H1 (cell line): ENCODE measurements around the gene TPSD1. TPM values are rescaled to one million over a fixed set of nuclear protein-coding genes. Genes with fewer than 3 reads are reported as not detected.

ENCODE experiments used
- CTCF ChIA-PET: fragments of 300-600 bp; sonication (Branson Sonifier 250); formaldehyde crosslinking; loops from one replicate; lab custom pipeline; 2021; ENCODE audit not compliant: partially characterized antibody; lab: Charles Lee
- POLR2A ChIA-PET: fragments of 300-600 bp; sonication (Branson Sonifier 250); formaldehyde crosslinking; loops from one replicate; lab custom pipeline; 2021; ENCODE audit warnings: inconsistent platforms; ENCODE audit not compliant: partially characterized antibody; lab: Charles Lee
- DNase-seq, 2 experiments: peaks; one replicate each; pipeline versions ENCODE4 v3.0.0 to v3.0.0-alpha.2; 2010 to 2022; ENCODE audit warnings: low spot score in 2 of 2, low read depth in 1 of 2, mixed read lengths in 1 of 2
- FAIRE-seq: peaks from 2 replicates; lab custom pipeline; 2011; peaks lifted over from hg19 to GRCh38; lab: Jason Lieb, UNC
- H2AFZ ChIP-seq: 2 replicates; pipeline ENCODE4 v1.8.1; 2012; ENCODE audit warnings: low read length, inconsistent platforms
- H2AK5ac ChIP-seq: 2 replicates; pipeline ENCODE4 v1.6.1; 2013; ENCODE audit warnings: low read depth, low read length
- H2BK120ac ChIP-seq: replicated peaks from 2 replicates; pipeline ENCODE3; 2013; ENCODE audit warnings: low read depth, low read length, inconsistent platforms
- H2BK12ac ChIP-seq: 2 replicates; pipeline ENCODE4 v1.6.1; 2013; ENCODE audit warnings: low read depth, low read length
- H2BK15ac ChIP-seq: 2 replicates; pipeline ENCODE4 v1.6.1; 2013; ENCODE audit warnings: low read length
- H2BK20ac ChIP-seq: 2 replicates; pipeline ENCODE4 v1.6.1; 2013; ENCODE audit warnings: low read length
- H2BK5ac ChIP-seq: 2 replicates; pipeline ENCODE4 v1.6.1; 2013; ENCODE audit warnings: low read depth, low read length
- H3K14ac ChIP-seq: 2 replicates; pipeline ENCODE4 v1.6.1; 2013; ENCODE audit warnings: inconsistent platforms; ENCODE audit not compliant: insufficient read length
- H3K18ac ChIP-seq: 2 replicates; pipeline ENCODE4 v1.6.1; 2013; ENCODE audit warnings: low read length; ENCODE audit errors: extremely low read depth
- H3K23ac ChIP-seq: 2 replicates; pipeline ENCODE4 v1.6.1; 2013; ENCODE audit warnings: inconsistent platforms; ENCODE audit not compliant: insufficient read length
- H3K23me2 ChIP-seq: 2 replicates; pipeline ENCODE4 v1.6.1; 2013; ENCODE audit warnings: low read depth, low read length
- H3K27ac ChIP-seq: 2 replicates; pipeline ENCODE4 v1.6.1; 2011; ENCODE audit warnings: low read depth, low read length, inconsistent platforms
- H3K27me3 ChIP-seq, 4 experiments: replicated peaks in 1 of 4; 1 replicate in 1 of 4; 2 replicates in 3 of 4; pipeline versions ENCODE4 v1.6.1 to v1.8.1; 2011 to 2013; ENCODE audit warnings: low read length in 3 of 4, mild to moderate bottlenecking in 3 of 4, inconsistent platforms in 2 of 4, mixed read lengths in 2 of 4, moderate library complexity in 1 of 4; ENCODE audit not compliant: control insufficient read depth in 3 of 4, insufficient read depth in 3 of 4; ENCODE audit errors: extremely low read depth in 1 of 4
- H3K36me3 ChIP-seq, 4 experiments: 2 replicates each; pipeline versions ENCODE4 v1.6.1 to v1.8.1; 2011 to 2013; ENCODE audit warnings: mild to moderate bottlenecking in 4 of 4, low read length in 3 of 4, moderate library complexity in 2 of 4, control low read depth in 1 of 4, inconsistent platforms in 1 of 4; ENCODE audit not compliant: insufficient read depth in 4 of 4, control insufficient read depth in 2 of 4
- H3K4ac ChIP-seq: replicated peaks from 2 replicates; pipeline ENCODE3; 2013; ENCODE audit warnings: low read length, low read depth, mixed read lengths, inconsistent platforms; ENCODE audit not compliant: insufficient read length
- H3K4me1 ChIP-seq, 4 experiments: replicated peaks in 1 of 4; 1 replicate in 1 of 4; 2 replicates in 3 of 4; pipeline versions ENCODE4 v1.6.1 to v1.8.1; 2011 to 2013; ENCODE audit warnings: low read length in 3 of 4, inconsistent platforms in 2 of 4, mixed read lengths in 1 of 4; ENCODE audit not compliant: insufficient read depth in 4 of 4, control insufficient read depth in 3 of 4
- H3K4me2 ChIP-seq, 2 experiments: 2 replicates each; pipeline versions ENCODE4 v1.6.1 to v1.8.1; 2011 to 2013; ENCODE audit warnings: low read depth in 2 of 2, low read length in 2 of 2, control low read depth in 1 of 2, inconsistent platforms in 1 of 2, mild to moderate bottlenecking in 1 of 2; ENCODE audit not compliant: insufficient read depth in 1 of 2
- H3K4me3 ChIP-seq, 4 experiments: fragments of 200-600, 300-600 bp in 1 of 4; sonication (generic), shearing (Covaris generic), sonication (Bioruptor Twin) in 1 of 4; 2 replicates each; pipeline versions ENCODE4 v1.5.1 to v1.8.1; 2011 to 2016; ENCODE audit warnings: low read length in 4 of 4, low read depth in 3 of 4, control low read depth in 2 of 4, inconsistent platforms in 2 of 4, mild to moderate bottlenecking in 2 of 4, mixed read lengths in 1 of 4, moderate library complexity in 1 of 4; ENCODE audit not compliant: insufficient read depth in 2 of 4; ENCODE audit errors: extremely low read depth in 1 of 4
- H3K56ac ChIP-seq: replicated peaks from 2 replicates; pipeline ENCODE3; 2013; ENCODE audit warnings: low read depth, mild to moderate bottlenecking, mixed read lengths, low read length, inconsistent platforms; ENCODE audit not compliant: insufficient read length
- H3K79me1 ChIP-seq: 2 replicates; pipeline ENCODE4 v1.6.1; 2013; ENCODE audit warnings: low read depth, low read length, control low read depth
- H3K79me2 ChIP-seq, 2 experiments: 2 replicates each; pipeline versions ENCODE4 v1.6.1 to v1.8.1; 2012 to 2013; ENCODE audit warnings: low read length in 2 of 2, mild to moderate bottlenecking in 2 of 2, inconsistent platforms in 1 of 2; ENCODE audit not compliant: insufficient read depth in 2 of 2, control insufficient read depth in 1 of 2
- H3K9ac ChIP-seq, 4 experiments: replicated peaks in 1 of 4; 1 replicate in 1 of 4; 2 replicates in 3 of 4; pipeline versions ENCODE4 v1.6.1 to v1.8.1; 2011 to 2013; ENCODE audit warnings: low read depth in 3 of 4, low read length in 3 of 4, control low read depth in 2 of 4, mild to moderate bottlenecking in 2 of 4, moderate library complexity in 2 of 4, inconsistent platforms in 1 of 4; ENCODE audit errors: extremely low read depth in 1 of 4
- H3K9me3 ChIP-seq, 2 experiments: 2 replicates each; pipeline versions ENCODE4 v1.6.1 to v1.8.1; 2012 to 2013; ENCODE audit warnings: mild to moderate bottlenecking in 2 of 2, moderate library complexity in 2 of 2, control low read depth in 1 of 2, inconsistent platforms in 1 of 2, low read depth in 1 of 2, low read length in 1 of 2, mixed read lengths in 1 of 2; ENCODE audit not compliant: insufficient read depth in 2 of 2
- H4K20me1 ChIP-seq, 2 experiments: replicated peaks in 1 of 2; 2 replicates each; pipeline versions ENCODE3 to v1.8.1; 2011 to 2013; ENCODE audit warnings: inconsistent platforms in 2 of 2, low read length in 2 of 2, mild to moderate bottlenecking in 1 of 2; ENCODE audit not compliant: insufficient read depth in 2 of 2, control insufficient read depth in 1 of 2
- H4K5ac ChIP-seq: 2 replicates; pipeline ENCODE4 v1.6.1; 2013; ENCODE audit warnings: low read length, low read depth, mixed read lengths, inconsistent platforms; ENCODE audit not compliant: insufficient read length
- H4K8ac ChIP-seq: 2 replicates; pipeline ENCODE4 v1.8.0; 2013; ENCODE audit warnings: mild to moderate bottlenecking, moderate library complexity, low read length, inconsistent platforms; ENCODE audit not compliant: insufficient read depth; ENCODE audit errors: extremely low read depth
- H4K91ac ChIP-seq: replicated peaks from 2 replicates; pipeline ENCODE3; 2013; ENCODE audit warnings: low read length, mixed read lengths, inconsistent platforms; ENCODE audit not compliant: insufficient read length
- WGBS, 2 experiments: shearing (Covaris generic) in 1 of 2; methylation state at CpG; one replicate each; pipeline versions ENCODE4 v1.1.6 to v1.1.7; 2013 to 2015; ENCODE audit warnings: low lambda C conversion rate in 2 of 2, mixed read lengths in 2 of 2, inconsistent platforms in 1 of 2, low coverage in 1 of 2, missing lambda C conversion rate in 1 of 2; ENCODE audit not compliant: insufficient replicate concordance in 2 of 2, insufficient coverage in 1 of 2, insufficient read length in 1 of 2; ENCODE audit errors: extremely low coverage in 1 of 2, missing lambda C conversion rate in 1 of 2; 5-methylcytosine and 5-hydroxymethylcytosine counted together
- polyA plus RNA-seq, 7 experiments: library from polyadenylated mRNA; depleted of rRNA in 3 of 7; stranded (reverse) in 5 of 7; unstranded in 2 of 7; fragments of >200 nt in 5 of 7; fragments of 200-250 nt in 2 of 7; gene quantifications; 1 replicate in 5 of 7; 2 replicates in 1 of 7; 4 replicates in 1 of 7; pipeline versions ENCODE4 v1.2.1 to v1.2.3, GENCODE V29; 2011 to 2013; ENCODE audit warnings: missing spikeins in 2 of 7, mixed read lengths in 2 of 7
- total RNA-seq: library from RNA; stranded (reverse); fragmentation: NEBNext Ultra II Directional; extraction: Animal tissue kit (Norgen Biotek cat#: 25700); gene quantifications from 2 replicates; pipeline ENCODE4 v1.2.1, GENCODE V29; 2021

The TPSD1 gene
- total and polyA plus RNA-seq, 2 of the 8 experiments (the other 6 are each of a cell fraction or from before 2014, with no cell fraction given) = 0.26 TPM; not detected in 1

DNA sequence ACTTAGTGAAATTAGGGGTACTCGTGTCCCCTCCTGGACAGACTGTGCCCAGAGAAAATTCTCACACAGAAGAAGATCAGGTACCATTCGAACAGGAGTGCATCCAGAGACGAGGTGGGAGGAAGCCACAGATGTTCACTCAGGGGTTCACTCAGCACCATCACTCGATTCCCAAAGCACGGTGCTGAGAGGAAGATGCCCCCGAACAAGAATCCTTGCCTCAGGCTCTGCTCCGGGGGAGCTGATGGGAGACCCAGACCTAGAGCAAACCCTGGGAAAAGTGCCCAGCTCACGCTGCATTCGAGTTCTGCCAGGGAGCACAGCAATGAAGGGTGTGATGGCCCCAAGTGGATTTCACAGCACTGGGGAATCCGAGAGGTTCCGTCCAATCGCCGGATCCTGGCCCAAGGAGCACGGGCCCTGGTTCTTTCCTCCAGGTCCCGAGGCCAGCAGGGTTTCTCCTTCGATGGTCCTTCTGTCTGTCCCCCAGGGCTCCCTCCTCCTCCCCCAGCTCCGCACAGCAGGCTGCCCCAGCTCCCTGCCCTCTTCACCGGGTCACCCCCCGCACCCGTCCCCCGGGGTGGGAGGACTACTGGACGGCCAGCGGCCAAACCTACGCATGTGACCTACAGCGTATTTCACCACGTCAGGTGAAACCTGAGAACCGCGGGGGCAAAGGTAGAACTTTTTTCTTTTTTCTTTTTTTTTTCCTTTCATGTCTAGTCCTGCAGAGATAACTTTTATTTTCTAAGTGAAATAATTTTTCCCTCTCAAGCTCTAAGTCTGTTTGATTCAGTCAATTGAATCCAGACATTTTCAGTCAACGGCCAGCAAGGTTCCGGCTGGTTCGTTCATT, 43.4 kb downstream of the TPSD1 start:
- FAIRE-seq = no peak
- Histone ChIP-seq H4K91ac (no peak overlapping the region), H2AK5ac (no peak overlapping the region), H2BK12ac (0 out of 2 replicates have a peak overlapping the region, but pooled peaks have one; percentile 39), H3K14ac (no peak overlapping the region), H3K56ac (no peak overlapping the region), H3K4me2 (no peak overlapping the region), H4K5ac (no peak overlapping the region), H3K36me3 (no peaks in the 10 kb centered on the region), H3K18ac (no peak overlapping the region), H3K23ac (no peak overlapping the region), H3K4me3 (no peak overlapping the region), H3K9me3 (no peaks in the 10 kb centered on the region), H2BK120ac (no peak overlapping the region), H3K4ac (no peak overlapping the region), H3K9ac (no peak overlapping the region), H3K79me1 (no peaks in the 10 kb centered on the region; the same call in 1 of the 2 replicates), H2AFZ (no peak overlapping the region), H4K20me1 (no peaks in the 10 kb centered on the region), H3K27me3 (no peaks in the 10 kb centered on the region), H4K8ac (no peak overlapping the region), H2BK5ac (no peak overlapping the region), H2BK15ac (peak overlapping the region; percentile 61; the same call in 1 of the 2 replicates), H3K79me2 (no peaks in the 10 kb centered on the region), H3K23me2 (peaks cover 2% of the 10 kb centered on the region; the same call in 1 of the 2 replicates), H2BK20ac (no peak overlapping the region), H3K27ac (no peak overlapping the region), H3K4me1 (peaks cover 0 to 17% (median 11%) of the 10 kb centered on the region in 4 experiments; a peak in 6 of 7 replicates)
- WGBS, 2 experiments = 90% methylated on average over 31 of the region's 31 CpGs; no CpG with 5 or more reads in 1 of the 2 experiments
- POLR2A ChIA-PET = interaction anchor here (0.8 to 2.8 kb wide), 2 partner anchors 9 to 10 kb away, joined by 3 to 18 read pairs; partner anchors contain the start of gene UBE2I
- CTCF ChIA-PET = interaction anchor here (0.7 to 3.3 kb wide), 12 partner anchors 9 to 136 kb away, joined by 3 to 35 read pairs (median 4); no protein-coding TSS in a partner anchor
- no peak for DNase-seq
